HG03378 (cell line): ENCODE data around the gene PPM1J.

Experiments
- ATAC-seq: cut with Tn5 transposase; IDR thresholded peaks from one replicate; pipeline ENCODE4 v1.9.1; 2021; ENCODE audit warnings: mild to moderate bottlenecking, moderate library complexity; ENCODE audit not compliant: unreplicated experiment

PPM1J gene

DNA sequence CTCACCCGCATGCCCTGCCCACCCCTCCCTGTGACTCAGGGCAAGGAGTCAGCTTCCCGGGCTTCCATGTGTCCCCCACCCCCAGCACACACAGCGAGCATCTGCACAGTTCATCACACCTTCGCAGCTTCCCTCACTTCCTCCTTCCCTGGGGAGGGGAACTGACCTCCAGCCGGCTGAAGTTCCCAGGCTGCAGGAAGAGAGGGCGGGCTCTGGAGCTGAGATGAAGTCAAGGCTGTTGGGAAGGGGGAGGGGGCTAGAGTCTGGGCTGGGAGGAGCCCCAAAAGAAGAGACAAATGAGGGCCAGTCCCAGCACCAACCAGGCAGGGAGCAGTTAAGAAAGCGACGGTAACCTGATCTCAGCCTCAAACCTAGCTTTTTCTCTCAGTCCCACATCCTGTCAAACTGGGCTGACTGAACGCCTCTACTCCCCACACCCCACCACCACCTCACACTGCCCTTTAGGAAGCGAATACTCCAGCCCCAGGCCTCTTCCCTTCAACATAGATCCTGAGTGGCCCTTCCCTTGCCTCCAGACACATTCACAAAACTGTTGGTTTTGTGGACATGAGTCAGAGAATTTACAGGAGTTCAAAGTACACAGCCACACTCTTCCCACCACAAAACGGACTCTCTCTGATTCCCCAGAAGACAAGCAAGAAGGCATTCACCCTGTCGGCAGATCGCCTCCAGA, 10.1 kb downstream of the PPM1J start:
- ATAC-seq, result peak; percentile 42

GRCh38 chr1:112704391-112704933, 10.7 kb downstream of the PPM1J start:
- no peak for ATAC-seq

GRCh38 chr1:112703706-112704105, 11.4 kb downstream of the PPM1J start:
- ATAC-seq, result no peak

DNA sequence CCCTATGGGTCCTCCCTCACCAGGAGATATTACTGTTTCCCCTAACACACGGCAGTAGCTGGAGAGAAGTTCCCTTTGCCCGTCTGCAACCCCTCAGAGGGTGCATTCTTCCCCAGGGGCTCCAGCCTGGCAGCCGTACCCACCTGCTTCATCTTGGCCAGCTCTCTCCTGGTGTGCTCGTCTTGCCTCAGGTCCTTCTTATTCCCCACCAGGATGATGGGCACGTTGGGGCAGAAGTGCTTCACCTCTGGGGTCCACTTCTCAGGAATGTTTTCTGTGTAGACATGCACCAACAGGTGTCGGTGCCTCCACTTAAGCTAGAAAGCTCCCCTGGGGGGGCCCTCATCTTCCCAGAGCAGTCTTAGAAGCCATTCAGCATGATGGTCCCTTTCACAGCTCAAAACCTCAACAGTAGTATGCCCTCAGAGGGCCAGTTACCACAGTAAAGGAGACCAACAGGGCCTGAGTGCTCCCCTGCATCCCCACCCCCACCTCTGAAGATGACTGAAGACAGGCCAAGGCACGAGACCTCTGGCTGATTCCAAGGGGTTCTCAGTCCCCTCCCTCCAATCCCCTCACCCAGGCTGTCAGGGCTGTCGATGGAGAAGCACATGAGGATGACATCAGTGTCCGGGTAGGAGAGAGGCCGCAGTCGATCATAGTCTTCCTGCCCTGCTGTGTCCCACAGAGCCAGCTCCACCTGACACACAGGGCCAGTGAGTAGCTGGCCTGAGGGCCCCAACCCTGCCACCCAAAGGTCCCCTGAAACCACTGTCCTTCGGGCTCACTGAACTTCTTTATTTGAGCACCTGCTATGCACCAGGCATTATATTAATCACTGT, 12.5 kb downstream of the PPM1J start:
- no peak for ATAC-seq

GRCh38 chr1:112702067-112702395, 13.1 kb downstream of the PPM1J start:
- no peak for ATAC-seq

GRCh38 chr1:112701227-112702066, 13.7 kb downstream of the PPM1J start:
- no peak for ATAC-seq

DNA sequence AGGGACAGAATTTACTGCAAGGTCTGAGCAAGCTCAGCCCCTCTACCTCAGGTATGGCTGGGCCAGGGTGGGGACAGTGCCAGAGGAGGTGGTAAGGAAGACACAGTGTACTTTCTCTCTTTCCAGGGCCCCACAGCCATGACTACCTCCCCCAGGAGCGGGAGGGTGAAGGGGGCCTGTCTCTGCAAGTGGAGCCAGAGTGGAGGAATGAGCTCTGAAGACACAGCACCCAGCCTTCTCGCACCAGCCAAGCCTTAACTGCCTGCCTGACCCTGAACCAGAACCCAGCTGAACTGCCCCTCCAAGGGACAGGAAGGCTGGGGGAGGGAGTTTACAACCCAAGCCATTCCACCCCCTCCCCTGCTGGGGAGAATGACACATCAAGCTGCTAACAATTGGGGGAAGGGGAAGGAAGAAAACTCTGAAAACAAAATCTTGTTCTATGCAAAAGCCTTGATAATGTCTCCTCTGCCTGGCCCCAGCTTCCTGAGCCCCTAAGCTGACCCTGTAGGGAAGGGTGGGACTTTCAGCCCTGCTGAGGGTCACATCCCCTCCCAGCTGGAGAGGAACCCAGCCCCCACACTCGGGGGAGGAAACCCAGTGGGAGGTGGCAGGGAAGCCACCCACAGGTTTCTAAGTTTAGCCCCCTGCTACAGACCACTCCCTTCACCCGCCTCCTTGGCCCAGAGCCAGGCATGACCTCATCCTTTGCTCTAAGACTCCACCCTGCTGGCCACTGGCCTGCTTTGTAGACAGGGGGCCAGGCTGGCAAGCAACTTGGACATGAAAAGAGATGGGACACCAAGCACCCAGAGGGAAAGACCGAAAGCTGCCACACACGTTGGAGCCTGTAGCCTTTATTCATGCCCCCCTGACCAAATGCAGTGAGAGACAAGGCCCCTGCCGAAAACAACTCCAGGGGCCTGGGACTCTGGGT, 14.6 kb downstream of the PPM1J start:
- ATAC-seq, result peak; percentile 59

GRCh38 chr1:112699425-112700144, 15.5 kb downstream of the PPM1J start:
- no peak for ATAC-seq

DNA sequence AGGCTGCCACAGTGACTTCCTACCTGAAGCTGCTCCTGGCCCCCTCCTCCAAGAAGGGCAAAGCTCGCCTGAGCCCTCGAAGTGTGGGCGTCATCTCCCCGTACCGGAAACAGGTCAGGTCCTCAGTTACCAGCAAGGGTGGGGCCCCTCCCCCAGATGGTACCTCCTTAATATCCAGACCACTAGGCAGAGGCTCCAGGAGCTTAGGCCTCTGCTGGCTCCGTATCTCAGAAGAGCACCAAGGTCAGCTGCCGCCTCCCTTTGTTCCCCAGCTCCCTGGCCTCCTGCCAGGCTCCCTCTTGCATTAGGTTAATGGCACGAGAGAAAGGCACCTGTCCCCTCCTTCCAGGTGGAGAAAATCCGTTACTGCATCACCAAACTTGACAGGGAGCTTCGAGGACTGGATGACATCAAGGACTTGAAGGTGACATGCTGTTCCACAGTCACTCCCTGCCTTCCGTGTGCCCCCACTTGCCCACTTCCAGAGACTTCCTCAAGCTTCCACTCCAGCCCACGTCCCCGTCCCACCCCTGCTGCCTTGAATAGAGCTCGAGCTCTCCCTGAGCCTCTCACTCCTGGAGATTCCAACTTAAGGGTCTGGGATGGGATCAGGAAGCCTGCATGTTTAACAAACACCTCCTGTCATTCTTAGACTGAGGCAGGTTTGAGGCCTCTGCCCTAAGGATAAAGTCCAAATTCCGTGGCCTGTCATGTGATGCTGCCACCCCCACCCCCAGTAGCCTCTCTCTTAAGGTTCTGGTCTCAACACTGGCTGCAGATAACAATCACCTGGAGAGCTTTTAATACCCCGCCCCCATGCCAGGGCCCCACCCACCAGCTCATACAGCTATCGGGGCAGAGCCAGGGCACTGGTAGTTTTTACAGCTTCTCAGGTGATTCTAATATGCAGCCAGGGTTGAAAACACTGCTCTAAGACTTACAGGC, 16.5 kb downstream of the PPM1J start:
- ATAC-seq, result no peak

DNA sequence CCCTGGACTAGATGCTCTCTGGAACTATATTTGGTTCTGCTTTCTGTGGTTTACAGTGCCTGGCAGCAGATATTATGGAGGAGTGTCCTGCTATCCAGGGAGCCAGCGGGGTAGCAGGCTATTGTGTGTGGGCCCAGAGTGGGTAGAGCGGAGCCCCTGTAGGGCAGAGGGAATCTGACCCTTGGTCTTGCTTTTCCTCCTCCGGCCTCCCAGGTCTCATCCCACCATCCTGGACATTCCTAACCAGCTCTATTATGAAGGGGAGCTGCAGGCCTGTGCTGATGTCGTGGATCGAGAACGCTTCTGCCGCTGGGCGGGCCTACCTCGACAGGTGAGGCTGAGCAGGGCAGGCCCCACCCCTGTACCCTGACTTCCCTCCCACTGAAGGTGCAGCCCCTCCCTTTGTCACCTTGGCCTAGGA, 17.3 kb downstream of the PPM1J start:
- no peak for ATAC-seq

DNA sequence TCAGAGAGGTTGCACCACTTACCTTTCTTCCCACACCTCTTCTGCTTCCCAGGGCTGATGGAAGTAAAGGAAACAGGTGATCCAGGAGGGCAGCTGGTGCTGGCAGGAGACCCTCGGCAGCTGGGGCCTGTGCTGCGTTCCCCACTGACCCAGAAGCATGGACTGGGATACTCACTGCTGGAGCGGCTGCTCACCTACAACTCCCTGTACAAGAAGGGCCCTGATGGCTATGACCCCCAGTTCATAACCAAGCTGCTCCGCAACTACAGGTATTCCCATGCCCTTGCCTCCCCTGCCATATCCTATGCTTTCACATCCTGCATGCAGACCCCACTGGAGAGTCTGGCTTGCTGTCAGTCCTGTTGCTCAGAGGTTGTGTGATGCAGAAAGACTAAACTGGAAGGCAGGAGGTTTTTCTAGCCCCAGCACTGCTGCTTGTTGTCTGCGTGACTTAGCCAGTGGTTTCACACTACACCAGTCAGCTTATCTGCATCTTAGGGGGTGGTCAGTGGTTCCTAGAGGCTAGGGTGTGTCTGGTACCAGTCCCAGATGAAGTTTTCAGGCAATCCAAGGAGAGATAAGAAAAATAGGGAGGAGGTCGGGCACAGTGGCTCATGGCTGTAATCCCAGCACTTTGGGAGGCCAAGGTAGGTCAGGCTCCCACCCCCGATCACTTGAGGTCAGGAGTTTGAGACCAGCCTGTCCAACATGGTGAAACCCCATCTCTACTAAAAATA, 18.4 kb downstream of the PPM1J start:
- no peak for ATAC-seq

DNA sequence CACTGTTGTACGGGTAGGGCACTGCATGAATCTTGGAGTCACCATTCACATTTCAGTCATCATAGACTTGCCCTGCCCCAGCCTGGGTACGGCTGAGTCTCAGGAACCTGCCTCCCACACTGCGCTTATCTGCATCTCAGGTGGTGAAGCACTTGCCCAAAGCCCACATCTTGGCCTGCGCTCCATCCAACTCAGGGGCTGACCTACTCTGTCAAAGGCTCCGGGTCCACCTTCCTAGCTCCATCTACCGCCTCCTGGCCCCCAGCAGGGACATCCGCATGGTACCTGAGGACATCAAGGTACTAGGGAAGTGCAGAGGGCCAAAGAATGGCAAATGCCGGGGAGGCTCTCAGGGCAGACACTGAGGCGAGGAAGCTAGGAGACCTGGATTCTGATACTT, 19.9 kb downstream of the PPM1J start:
- no peak for ATAC-seq

DNA sequence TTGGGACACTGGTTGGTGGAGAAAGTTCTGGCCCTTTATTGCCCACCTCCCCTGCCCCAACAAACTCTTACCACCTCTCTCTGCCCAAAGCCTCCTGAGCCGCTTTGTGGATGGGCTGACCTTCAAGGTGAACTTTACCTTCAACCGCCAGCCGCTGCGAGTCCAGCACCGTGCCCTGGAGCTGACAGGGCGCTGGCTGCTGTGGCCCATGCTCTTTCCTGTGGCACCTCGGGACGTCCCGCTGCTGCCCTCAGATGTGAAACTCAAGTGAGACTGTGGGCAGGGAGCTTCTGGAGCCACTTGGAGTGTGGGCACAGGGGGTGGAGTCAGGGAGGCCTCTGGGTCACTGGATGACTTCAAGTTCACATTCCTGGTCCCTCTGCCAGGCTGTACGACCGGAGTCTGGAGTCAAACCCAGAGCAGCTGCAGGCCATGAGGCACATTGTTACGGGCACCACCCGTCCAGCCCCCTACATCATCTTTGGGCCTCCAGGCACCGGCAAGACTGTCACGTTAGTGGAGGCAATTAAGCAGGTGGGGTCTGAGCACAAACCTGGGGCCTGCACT, 20.7 kb downstream of the PPM1J start:
- no peak for ATAC-seq

- no peak for ATAC-seq
Observed at GRCh38 chr1:112693821-112694220, 21.3 kb downstream of the PPM1J start.

DNA sequence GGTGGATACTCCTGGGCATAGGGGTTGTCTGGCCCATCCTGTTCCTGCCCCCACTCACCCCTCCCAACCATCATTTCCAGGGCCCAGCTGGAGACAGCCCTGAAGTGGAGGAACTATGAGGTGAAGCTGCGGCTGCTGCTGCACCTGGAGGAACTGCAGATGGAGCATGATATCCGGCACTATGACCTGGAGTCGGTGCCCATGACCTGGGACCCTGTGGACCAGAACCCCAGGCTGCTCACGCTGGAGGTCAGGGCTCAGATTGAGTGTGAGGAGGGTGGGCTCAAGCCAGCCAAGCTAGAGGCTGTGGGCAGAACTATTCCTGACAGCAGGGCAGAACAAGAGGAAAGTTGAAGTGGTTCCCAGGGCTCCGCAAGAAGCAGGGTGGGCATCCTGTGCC, 22.5 kb downstream of the PPM1J start:
- no peak for ATAC-seq

DNA sequence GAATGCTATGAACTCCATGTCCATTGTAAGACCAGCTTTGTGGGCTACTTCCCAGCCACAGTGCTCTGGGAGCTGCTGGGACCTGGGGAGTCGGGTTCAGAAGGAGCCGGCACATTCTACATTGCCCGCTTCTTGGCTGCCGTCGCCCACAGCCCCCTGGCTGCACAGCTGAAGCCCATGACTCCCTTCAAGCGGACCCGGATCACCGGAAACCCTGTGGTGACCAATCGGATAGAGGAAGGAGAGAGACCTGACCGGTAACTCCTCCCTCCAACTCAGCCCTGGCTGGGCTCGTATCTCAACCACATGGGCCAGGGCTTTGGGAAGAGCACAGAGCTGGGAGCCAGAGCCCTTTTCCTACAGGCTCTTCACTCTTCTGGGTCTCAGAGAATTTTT, 25.3 kb downstream of the PPM1J start:
- ATAC-seq, result no peak

DNA sequence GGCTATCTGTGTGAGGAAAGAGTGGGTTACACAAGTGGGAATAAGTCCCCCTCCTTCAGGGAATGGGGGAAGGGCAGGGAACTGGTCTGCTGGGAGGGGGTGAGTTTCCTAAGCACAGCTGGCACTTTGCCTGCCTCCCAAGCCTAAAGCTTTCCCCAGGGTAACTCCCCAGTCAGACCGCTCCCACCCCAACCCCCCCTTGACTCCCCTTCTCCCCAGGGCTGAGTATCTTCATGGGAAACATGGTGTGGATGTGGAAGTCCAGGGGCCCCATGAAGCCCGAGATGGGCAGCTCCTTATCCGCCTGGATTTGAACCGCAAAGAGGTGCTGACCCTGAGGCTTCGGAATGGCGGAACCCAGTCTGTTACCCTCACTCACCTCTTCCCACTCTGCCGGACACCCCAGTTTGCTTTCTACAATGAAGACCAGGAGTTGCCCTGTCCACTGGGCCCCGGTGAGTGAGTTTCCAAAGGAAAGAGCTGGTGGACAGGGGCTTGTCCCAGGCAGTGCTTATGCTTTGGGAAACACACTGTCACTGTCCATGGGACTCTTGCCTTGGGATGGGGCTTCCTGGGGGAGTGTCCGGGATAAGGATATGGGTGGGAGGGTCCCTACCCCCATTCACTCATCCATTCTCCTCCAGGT, 25.8 kb downstream of the PPM1J start:
- ATAC-seq, result no peak
